DMS114 treated with DMSO at 0.1 percent for 48 hours (cell line): ENCODE measurements around the gene LYSET.
"Not testable (repeated sequence)": the region's sequence is repeated elsewhere in the genome, so short reads cannot be mapped to it uniquely, and the experiment has no call there.

Experiments
- DNase-seq: peaks from one replicate; lab custom pipeline; 2025; ENCODE audit not compliant: unreplicated experiment; lab: John Stamatoyannopoulos, UW

Gene LYSET

GRCh38 chr14:93165271-93166265 lies 19.5 kb upstream of the LYSET start:
- not testable (repeated sequence) for DNase-seq

GRCh38 chr14:93168610-93169009 lies 16.5 kb upstream of the LYSET start:
- not testable (repeated sequence) for DNase-seq

DNA sequence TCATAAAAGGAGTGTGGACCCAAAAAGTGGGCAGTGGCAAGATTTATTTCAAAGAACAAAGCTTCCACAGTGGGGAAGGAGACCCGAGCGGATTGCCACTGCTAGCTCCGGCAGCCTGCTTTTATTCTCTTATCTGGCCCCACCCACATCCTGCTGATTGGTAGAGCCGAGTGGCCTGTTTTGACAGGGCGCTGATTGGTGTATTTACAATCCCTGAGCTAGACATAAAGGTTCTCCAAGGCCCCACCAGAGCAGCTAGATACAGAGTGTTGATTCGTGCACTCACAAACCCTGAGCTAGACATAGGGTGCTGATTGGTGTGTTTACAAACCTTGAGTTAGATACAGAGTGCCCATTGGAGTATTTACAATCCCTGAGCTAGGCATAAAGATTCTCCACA lies 15.5 kb upstream of the LYSET start:
- not testable (repeated sequence) for DNase-seq

GRCh38 chr14:93170141-93170540 lies 15.0 kb upstream of the LYSET start:
- DNase-seq, result not testable (repeated sequence)

- DNase-seq, result no peak
Measured at GRCh38 chr14:93171376-93171775, 13.7 kb upstream of the LYSET start.

GRCh38 chr14:93173943-93174395 lies 11.1 kb upstream of the LYSET start:
- no peak for DNase-seq

GRCh38 chr14:93174731-93175130 lies 10.4 kb upstream of the LYSET start:
- not testable (repeated sequence) for DNase-seq

DNA sequence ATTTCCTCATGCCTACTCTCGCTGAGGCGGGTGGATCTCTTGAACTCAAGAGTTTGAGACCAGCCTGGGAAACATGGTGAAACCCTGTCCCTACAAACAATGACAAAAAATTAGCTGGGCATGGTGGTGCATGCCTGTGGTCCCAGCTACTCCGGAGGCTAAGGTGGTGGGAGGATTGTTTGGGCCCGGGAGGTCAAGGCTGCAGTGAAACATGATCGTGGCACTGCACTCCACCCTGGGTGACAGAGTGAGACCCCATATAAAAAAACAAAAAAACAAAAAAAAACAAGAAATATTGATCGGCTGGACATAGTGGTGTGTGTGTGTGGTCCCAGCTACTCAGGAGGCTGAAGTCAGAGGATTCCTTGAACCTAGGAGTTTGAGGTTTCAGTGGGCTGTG lies 9.6 kb upstream of the LYSET start:
- DNase-seq, result no peak

GRCh38 chr14:93183596-93184317 lies 1.4 kb upstream of the LYSET start:
- DNase-seq, result no peak

GRCh38 chr14:93185349-93185720 lies 218 bp downstream of the LYSET start:
- no peak for DNase-seq

DNA sequence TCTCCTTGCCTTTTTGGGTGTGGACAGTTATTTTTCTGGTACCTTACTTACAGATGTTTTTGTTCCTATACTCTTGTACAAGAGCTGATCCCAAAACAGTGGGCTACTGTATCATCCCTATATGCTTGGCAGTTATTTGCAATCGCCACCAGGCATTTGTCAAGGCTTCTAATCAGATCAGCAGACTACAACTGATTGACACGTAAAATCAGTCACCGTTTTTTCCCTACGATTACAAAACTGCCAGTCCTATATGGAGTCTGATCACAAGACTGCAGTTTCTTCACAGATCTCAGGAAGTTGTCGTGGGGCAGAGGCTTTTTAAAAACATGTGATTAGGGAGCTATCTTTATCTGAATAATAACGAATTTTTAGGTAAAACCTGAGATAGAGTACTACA lies 1.3 kb downstream of the LYSET start:
- DNase-seq, result no peak

- DNase-seq, result no peak
Measured at GRCh38 chr14:93186956-93187355, 1.8 kb downstream of the LYSET start.

DNA sequence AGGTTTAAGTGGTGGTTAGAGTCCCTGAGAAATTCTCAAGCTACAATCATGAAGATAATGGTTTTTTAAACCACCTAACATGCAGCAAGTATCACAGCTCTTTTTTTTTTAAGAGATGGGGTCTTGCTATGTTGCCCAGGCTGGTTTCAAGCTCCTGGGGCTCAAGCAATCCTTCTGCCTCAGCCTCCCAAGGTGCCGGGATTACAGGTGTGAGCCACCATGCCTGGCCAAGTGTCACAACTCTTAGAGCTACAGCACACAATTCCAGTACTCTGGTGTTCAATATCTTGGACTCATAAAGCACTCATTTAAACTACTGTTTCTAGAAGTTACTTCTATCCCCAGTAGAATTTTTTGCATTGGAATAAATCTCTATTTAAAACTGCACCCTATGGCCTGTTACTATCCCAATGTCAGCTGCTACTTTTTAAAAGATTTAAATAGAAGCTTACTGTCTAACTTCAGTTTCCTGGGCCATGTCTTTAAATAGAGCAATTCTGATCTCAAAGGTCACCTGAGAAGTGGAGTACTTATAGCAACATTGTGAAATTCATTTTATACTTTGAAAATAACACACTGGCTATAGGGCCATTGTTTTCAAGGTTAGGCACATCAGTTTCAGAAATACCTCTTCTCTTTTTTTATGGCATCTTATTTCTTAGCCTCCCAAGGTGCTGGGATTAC lies 10.3 kb downstream of the LYSET start:
- no peak for DNase-seq

DNA sequence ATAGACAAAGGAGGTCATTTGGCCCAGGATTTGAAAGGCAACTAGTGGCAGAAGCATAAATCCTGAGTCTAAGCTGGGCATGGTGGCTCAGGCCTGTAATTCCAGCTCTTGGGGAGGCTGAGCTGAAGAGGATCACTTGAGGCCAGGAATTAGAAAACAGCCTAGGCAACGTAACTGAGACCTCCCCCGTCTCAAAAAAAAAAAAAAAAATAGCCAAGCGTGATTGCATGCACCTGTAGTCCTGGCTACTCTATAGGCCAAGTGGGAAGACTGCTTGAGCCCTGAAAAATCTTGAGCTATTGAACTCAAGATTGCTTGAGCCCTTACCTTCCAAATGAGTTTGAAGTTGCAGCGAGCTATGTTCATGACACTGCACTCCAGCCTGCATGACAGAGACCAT lies 13.9 kb downstream of the LYSET start:
- no peak for DNase-seq

DNA sequence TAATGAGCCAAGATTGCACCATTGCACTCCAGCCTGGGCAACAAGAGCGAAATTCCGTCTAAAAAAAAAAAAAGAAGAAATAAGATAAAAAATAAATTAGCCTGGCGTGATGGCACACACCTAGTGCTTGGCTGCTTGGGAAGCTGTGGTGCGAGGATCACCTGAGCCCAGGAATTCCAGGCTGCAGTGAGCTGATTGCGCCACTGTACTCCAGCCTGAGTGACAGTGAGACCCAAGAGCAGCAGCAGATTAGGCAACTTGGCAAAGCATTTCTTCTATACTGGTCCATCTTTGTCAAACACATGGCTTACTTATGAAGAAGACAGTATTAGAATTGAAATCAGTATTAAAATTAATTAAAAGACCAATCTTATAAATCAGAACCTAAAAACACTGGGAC lies 15.4 kb downstream of the LYSET start:
- no peak for DNase-seq

GRCh38 chr14:93201155-93201704 lies 16.1 kb downstream of the LYSET start:
- DNase-seq, result no peak

DNA sequence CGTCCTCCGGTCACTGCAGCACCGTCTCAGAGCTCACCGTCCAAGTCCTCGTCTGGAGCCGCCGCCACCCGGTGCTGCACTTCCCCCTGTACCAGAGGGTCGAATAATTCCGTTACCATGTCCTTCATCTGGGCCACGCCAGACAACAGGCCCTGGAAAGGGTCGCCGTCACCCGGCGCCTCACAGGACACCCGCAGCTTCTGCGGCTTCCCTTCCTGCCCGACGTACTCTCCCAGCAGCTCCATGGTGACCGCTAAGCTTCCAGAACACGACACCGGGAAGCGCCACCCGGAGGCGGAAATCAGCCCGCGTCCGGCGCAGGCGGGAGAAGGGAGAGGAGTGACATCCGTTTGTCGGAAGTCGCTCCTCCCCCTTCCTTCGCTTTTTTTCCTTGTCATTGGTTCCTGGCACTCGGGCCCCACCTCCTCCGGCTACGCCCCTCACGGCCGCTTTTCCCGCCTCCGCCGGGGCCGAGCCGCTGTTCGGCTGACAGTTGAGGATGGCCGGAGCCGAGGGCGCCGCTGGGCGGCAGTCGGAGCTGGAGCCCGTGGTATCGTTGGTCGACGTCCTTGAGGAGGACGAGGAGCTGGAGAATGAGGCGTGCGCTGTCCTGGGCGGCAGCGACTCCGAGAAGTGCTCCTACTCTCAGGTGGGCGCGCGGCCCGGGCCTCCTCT lies 21.8 kb downstream of the LYSET start, which contains the start of the genes GON7 and UBR7:
GON7 (minus strand) TSS at position 273 of the 675 bp plus-strand sequence; CDS start at position 245, 28 bp downstream.
UBR7 (plus strand) TSS at position 464 of the 675 bp plus-strand sequence; CDS start at position 500, 36 bp downstream.
- DNase-seq, result peak; percentile 91

GRCh38 chr14:93207468-93208308 lies 22.6 kb downstream of the LYSET start:
- peak; percentile 27 for DNase-seq

DNA sequence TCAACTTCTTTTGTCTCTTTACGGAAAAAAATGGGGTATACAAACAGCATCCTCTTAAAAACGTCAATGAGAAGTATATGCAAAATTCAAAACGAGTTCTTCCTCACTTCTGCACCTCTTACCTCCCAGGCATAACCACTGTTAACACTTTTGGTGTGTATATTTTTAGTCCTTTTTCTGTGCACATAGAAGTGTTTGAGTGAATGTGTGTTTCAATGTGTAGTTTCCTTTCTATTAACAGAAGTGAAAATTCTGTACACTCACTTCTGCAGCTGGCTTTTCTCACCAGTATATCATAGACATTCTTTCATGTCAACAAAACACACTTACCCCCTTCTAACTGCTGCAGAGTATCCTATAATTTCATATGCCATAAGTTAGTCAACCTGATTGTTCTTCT lies 27.3 kb downstream of the LYSET start:
- no peak for DNase-seq
